Trophoblast cell (in vitro differentiated cells and primary cell): Measurements from ENCODE around the gene CCDC127.

Experiments
- DNase-seq, 2 donors: peaks; one replicate each; pipeline ENCODE4 v3.0.0-alpha.2; 2016
- H2AFZ ChIP-seq: 2 replicates; pipeline ENCODE4 v1.6.1; 2013; ENCODE audit warnings: low read length, moderate library complexity, mild to moderate bottlenecking; ENCODE audit not compliant: insufficient read depth, poor library complexity
- H2AK5ac ChIP-seq: 2 replicates; pipeline ENCODE4 v1.6.1; 2013; ENCODE audit warnings: mild to moderate bottlenecking, low read length
- H2BK120ac ChIP-seq: 2 replicates; pipeline ENCODE4 v1.6.1; 2013; ENCODE audit warnings: low read length, mild to moderate bottlenecking, moderate library complexity; ENCODE audit not compliant: insufficient read depth, poor library complexity
- H2BK12ac ChIP-seq: 2 replicates; pipeline ENCODE4 v1.6.1; 2013; ENCODE audit warnings: mild to moderate bottlenecking, low read length, moderate library complexity
- H2BK5ac ChIP-seq: 2 replicates; pipeline ENCODE4 v1.6.1; 2013; ENCODE audit warnings: low read length, low read depth, moderate library complexity, mild to moderate bottlenecking; ENCODE audit not compliant: poor library complexity
- H3K14ac ChIP-seq: 2 replicates; pipeline ENCODE4 v1.6.1; 2013; ENCODE audit warnings: mild to moderate bottlenecking, low read length
- H3K18ac ChIP-seq: 2 replicates; pipeline ENCODE4 v1.6.1; 2013; ENCODE audit warnings: mild to moderate bottlenecking, low read length
- H3K23ac ChIP-seq: 2 replicates; pipeline ENCODE4 v1.6.1; 2013; ENCODE audit warnings: low read length
- H3K27ac ChIP-seq: 2 replicates; pipeline ENCODE4 v1.5.1; 2013; ENCODE audit warnings: low read depth, mild to moderate bottlenecking, inconsistent platforms, low read length, moderate library complexity
- H3K27me3 ChIP-seq: 2 replicates; pipeline ENCODE4 v1.6.1; 2013; ENCODE audit warnings: inconsistent platforms, mild to moderate bottlenecking, low read length, moderate library complexity; ENCODE audit not compliant: insufficient read depth
- H3K36me3 ChIP-seq, 2 experiments: 1 replicate in 1 of 2; 2 replicates in 1 of 2; pipeline ENCODE4 v1.6.1; 2013; ENCODE audit warnings: low read length in 2 of 2, mild to moderate bottlenecking in 2 of 2, moderate library complexity in 1 of 2; ENCODE audit not compliant: insufficient read depth in 2 of 2, control insufficient read depth in 1 of 2
- H3K4ac ChIP-seq: 2 replicates; pipeline ENCODE4 v1.6.1; 2013; ENCODE audit warnings: low read depth, mild to moderate bottlenecking, low read length, moderate library complexity
- H3K4me1 ChIP-seq, 2 experiments: 1 replicate in 1 of 2; 2 replicates in 1 of 2; pipeline ENCODE4 v1.6.1; 2013; ENCODE audit warnings: low read length in 2 of 2, mild to moderate bottlenecking in 2 of 2, moderate library complexity in 1 of 2; ENCODE audit not compliant: insufficient read depth in 2 of 2, control insufficient read depth in 1 of 2
- H3K4me2 ChIP-seq: 2 replicates; pipeline ENCODE4 v1.6.1; 2013; ENCODE audit warnings: inconsistent platforms, mild to moderate bottlenecking, low read length, moderate library complexity
- H3K4me3 ChIP-seq: 2 replicates; pipeline ENCODE4 v1.5.1; 2013; ENCODE audit warnings: mild to moderate bottlenecking, low read depth, low read length, inconsistent platforms
- H3K79me1 ChIP-seq: one replicate; pipeline ENCODE4 v1.6.1; 2013; ENCODE audit warnings: low read length
- H3K79me2 ChIP-seq: 2 replicates; pipeline ENCODE4 v1.6.1; 2013; ENCODE audit warnings: low read length, mild to moderate bottlenecking; ENCODE audit not compliant: control insufficient read depth, insufficient read depth, poor library complexity
- H3K9ac ChIP-seq: 2 replicates; pipeline ENCODE4 v1.6.1; 2013; ENCODE audit warnings: mild to moderate bottlenecking, low read length
- H3K9me3 ChIP-seq: 2 replicates; pipeline ENCODE4 v1.6.1; 2013; ENCODE audit warnings: low read depth, mild to moderate bottlenecking, control low read depth, inconsistent platforms, low read length; ENCODE audit not compliant: insufficient read depth
- H4K12ac ChIP-seq: 2 replicates; pipeline ENCODE4 v1.6.1; 2013; ENCODE audit warnings: low read depth, mild to moderate bottlenecking, low read length, moderate library complexity
- H4K8ac ChIP-seq: 2 replicates; pipeline ENCODE4 v1.6.1; 2013; ENCODE audit warnings: low read depth, mild to moderate bottlenecking, low read length, moderate library complexity
- H4K91ac ChIP-seq: one replicate; pipeline ENCODE4 v1.6.1; 2013; ENCODE audit warnings: low read depth, mild to moderate bottlenecking, low read length, moderate library complexity
- WGBS: extraction: QIAGEN DNeasy Blood & Tissue Kit; methylation state at CpG from one replicate; pipeline ENCODE4 v1.1.7; 2013; ENCODE audit warnings: missing lambda C conversion rate; ENCODE audit not compliant: insufficient read length, insufficient coverage; ENCODE audit errors: extremely low coverage; 5-methylcytosine and 5-hydroxymethylcytosine counted together

Gene CCDC127

GRCh38 chr5:207599-207998, 10.4 kb downstream of the CCDC127 start:
- no peak overlapping the region for H4K12ac ChIP-seq
- no peak overlapping the region for H3K27ac ChIP-seq
- no peak overlapping the region for H3K14ac ChIP-seq
- no CpG with 5 or more reads among the region's 14 CpGs for WGBS
- no peak overlapping the region for H3K4me2 ChIP-seq
- no peak overlapping the region for H4K91ac ChIP-seq
- no peak overlapping the region for H2BK12ac ChIP-seq
- H3K79me1 ChIP-seq = no peaks in the 10 kb centered on the region
- DNase-seq = no peak
- no peak overlapping the region for H3K4ac ChIP-seq
- H3K27me3 ChIP-seq = no peaks in the 10 kb centered on the region
- no peak overlapping the region for H2BK120ac ChIP-seq
- peaks cover 2 to 6% of the 10 kb centered on the region in 2 experiments for H3K4me1 ChIP-seq
- H3K9ac ChIP-seq = peak overlapping the region; percentile 9
- no peak overlapping the region for H2AFZ ChIP-seq
- no peak overlapping the region for H2AK5ac ChIP-seq
- no peak overlapping the region for H4K8ac ChIP-seq
- no peaks in the 10 kb centered on the region for H3K9me3 ChIP-seq
- H2BK5ac ChIP-seq = no peak overlapping the region
- no peak overlapping the region for H3K18ac ChIP-seq
- no peak overlapping the region for H3K4me3 ChIP-seq
- H3K79me2 ChIP-seq = no peaks in the 10 kb centered on the region
- no peak overlapping the region for H3K23ac ChIP-seq
- H3K36me3 ChIP-seq = peaks cover 18 to 20% of the 10 kb centered on the region in 2 experiments

GRCh38 chr5:206927-207536, 10.9 kb downstream of the CCDC127 start:
- H4K91ac ChIP-seq = no peak overlapping the region
- H2AK5ac ChIP-seq = no peak overlapping the region
- H4K12ac ChIP-seq = no peak overlapping the region
- H3K79me1 ChIP-seq = no peaks in the 10 kb centered on the region
- H3K4me3 ChIP-seq = no peak overlapping the region
- no peak overlapping the region for H4K8ac ChIP-seq
- H3K9ac ChIP-seq = no peak overlapping the region
- peaks cover 18 to 20% of the 10 kb centered on the region in 2 experiments for H3K36me3 ChIP-seq
- no peak overlapping the region for H2BK12ac ChIP-seq
- H3K79me2 ChIP-seq = no peaks in the 10 kb centered on the region
- no peak overlapping the region for H3K4me2 ChIP-seq
- no peak overlapping the region for H2AFZ ChIP-seq
- whole genome bisulfite sequencing = no CpG with 5 or more reads among the region's 8 CpGs
- H3K4ac ChIP-seq = no peak overlapping the region
- H3K9me3 ChIP-seq = no peaks in the 10 kb centered on the region
- H3K14ac ChIP-seq = no peak overlapping the region
- H2BK120ac ChIP-seq = no peak overlapping the region
- H3K27me3 ChIP-seq = no peaks in the 10 kb centered on the region
- H3K18ac ChIP-seq = no peak overlapping the region
- H3K27ac ChIP-seq = no peak overlapping the region
- DNase-seq = no peak
- H3K4me1 ChIP-seq = peaks cover 2 to 6% of the 10 kb centered on the region in 2 experiments
- no peak overlapping the region for H2BK5ac ChIP-seq
- no peak overlapping the region for H3K23ac ChIP-seq

- no peak for DNase-seq
- H2BK12ac ChIP-seq = no peak overlapping the region
- H2AK5ac ChIP-seq = no peak overlapping the region
- no peak overlapping the region for H3K4me3 ChIP-seq
- no peaks in the 10 kb centered on the region for H3K9me3 ChIP-seq
- peaks cover 18 to 20% of the 10 kb centered on the region in 2 experiments for H3K36me3 ChIP-seq
- no peak overlapping the region for H4K91ac ChIP-seq
- H3K79me2 ChIP-seq = no peaks in the 10 kb centered on the region
- no peak overlapping the region for H3K9ac ChIP-seq
- H3K27ac ChIP-seq = no peak overlapping the region
- H3K4me2 ChIP-seq = no peak overlapping the region
- no peak overlapping the region for H4K8ac ChIP-seq
- H2BK120ac ChIP-seq = no peak overlapping the region
- no CpG with 5 or more reads among the region's 11 CpGs for WGBS
- H2BK5ac ChIP-seq = no peak overlapping the region
- H3K27me3 ChIP-seq = no peaks in the 10 kb centered on the region
- no peak overlapping the region for H2AFZ ChIP-seq
- H3K18ac ChIP-seq = no peak overlapping the region
- no peak overlapping the region for H3K23ac ChIP-seq
- no peak overlapping the region for H3K14ac ChIP-seq
- H3K4ac ChIP-seq = no peak overlapping the region
- peaks cover 2 to 6% of the 10 kb centered on the region in 2 experiments for H3K4me1 ChIP-seq
- no peaks in the 10 kb centered on the region for H3K79me1 ChIP-seq
- no peak overlapping the region for H4K12ac ChIP-seq
These were observed 11.5 kb downstream of the CCDC127 start for GRCh38 chr5:206406-206805.

GRCh38 chr5:204966-205670, 12.8 kb downstream of the CCDC127 start:
- H3K27me3 ChIP-seq = no peaks in the 10 kb centered on the region
- no peak overlapping the region for H3K14ac ChIP-seq
- no peak overlapping the region for H3K23ac ChIP-seq
- H3K9me3 ChIP-seq = no peaks in the 10 kb centered on the region
- WGBS = no CpG with 5 or more reads among the region's 30 CpGs
- H3K18ac ChIP-seq = no peak overlapping the region
- peaks cover 2 to 6% of the 10 kb centered on the region in 2 experiments for H3K4me1 ChIP-seq
- peaks cover 18 to 20% of the 10 kb centered on the region in 2 experiments for H3K36me3 ChIP-seq
- H3K79me1 ChIP-seq = no peaks in the 10 kb centered on the region
- no peak for DNase-seq
- H2BK12ac ChIP-seq = no peak overlapping the region
- H4K91ac ChIP-seq = no peak overlapping the region
- H2AFZ ChIP-seq = no peak overlapping the region
- H4K8ac ChIP-seq = no peak overlapping the region
- no peak overlapping the region for H4K12ac ChIP-seq
- no peak overlapping the region for H3K27ac ChIP-seq
- no peak overlapping the region for H2BK5ac ChIP-seq
- H3K9ac ChIP-seq = no peak overlapping the region
- H3K4me2 ChIP-seq = no peak overlapping the region
- no peak overlapping the region for H3K4ac ChIP-seq
- no peak overlapping the region for H3K4me3 ChIP-seq
- H3K79me2 ChIP-seq = no peaks in the 10 kb centered on the region
- H2AK5ac ChIP-seq = no peak overlapping the region
- H2BK120ac ChIP-seq = no peak overlapping the region
